Measurements from ENCODE around the gene RCVRN.

- TF ChIP-seq POLR2A (IDR thresholded peaks at IDR 0.05) (no peak), CTCF (IDR thresholded peaks at IDR 0.05) (no peak)
These were observed 7.3 kb upstream of the RCVRN start for GRCh38 chr17:9912121-9913099.

All from vagina (tissue), 2 donors.